Transverse colon (tissue), 3 donors: Measurements from ENCODE around the gene CLOCK.

ENCODE experiments used
- CTCF ChIP-seq, 5 experiments: fragments of 200-600 bp in 3 of 5; fragments of 450-650 bp in 2 of 5; sonication (generic) in 3 of 5; IDR thresholded peaks; 1 replicate in 2 of 5; 2 replicates in 3 of 5; pipeline ENCODE4 v1.5.1; 2016 to 2017; ENCODE audit warnings: antibody characterized with exemption in 5 of 5, inconsistent platforms in 3 of 5, mild to moderate bottlenecking in 2 of 5, moderate library complexity in 1 of 5
- EP300 ChIP-seq: sonication (generic); formaldehyde crosslinking; IDR thresholded peaks from one replicate; pipeline ENCODE4 v1.6.1; 2017; ENCODE audit warnings: antibody characterized with exemption, low read depth
- POLR2A ChIP-seq: fragments of 450-650 bp; IDR thresholded peaks from one replicate; pipeline ENCODE4 v1.6.1; 2016; ENCODE audit warnings: antibody characterized with exemption, mild to moderate bottlenecking, moderate library complexity

DNA sequence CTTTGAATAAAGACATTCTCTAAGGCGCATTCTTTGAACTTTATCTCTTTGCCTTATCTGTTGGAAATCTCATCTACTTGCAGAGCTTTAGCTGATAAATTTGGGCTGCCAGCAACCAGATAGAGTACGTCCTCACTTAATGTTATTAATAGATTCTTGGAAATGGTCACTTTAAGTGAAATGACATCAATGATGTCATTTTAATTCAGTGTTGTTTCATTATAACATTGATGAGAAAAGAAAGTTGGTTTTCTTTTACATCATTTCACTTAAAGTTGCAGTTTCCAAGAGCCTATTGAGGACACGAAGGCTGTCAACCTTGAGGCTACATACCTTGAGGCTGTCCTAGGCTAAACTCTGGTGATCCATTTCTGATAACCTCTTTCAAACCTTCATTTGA, 141.6 kb downstream of the CLOCK start:
- TF ChIP-seq CTCF (IDR thresholded peaks at IDR 0.05) (no peak), POLR2A (no peak), EP300 (no peak)
